Kidney (tissue), 14 donors: ENCODE results near the gene GMEB2. TPM values are rescaled to one million over a fixed set of nuclear protein-coding genes. Genes with fewer than 3 reads are reported as not detected.

Experiments used
- DNase-seq, 5 donors: peaks; one replicate each; pipeline ENCODE4 v3.0.0-alpha.2; 2013 to 2020
- FAIRE-seq: peaks from 2 replicates; lab custom pipeline; 2012; peaks lifted over from hg19 to GRCh38; lab: Jason Lieb, UNC
- H3K27ac ChIP-seq, 2 donors: one replicate each; pipeline ENCODE4 v1.7.0; 2013; ENCODE audit warnings: low read depth in 2 of 2, low read length in 2 of 2, inconsistent platforms in 1 of 2
- H3K27me3 ChIP-seq: one replicate; pipeline ENCODE4 v1.7.1; 2013; ENCODE audit warnings: low read length, inconsistent platforms; ENCODE audit not compliant: control insufficient read depth, insufficient read depth
- H3K36me3 ChIP-seq, 3 donors: one replicate each; pipeline versions ENCODE4 v1.7.0 to v1.7.1; 2013; ENCODE audit warnings: low read length in 3 of 3, control low read depth in 1 of 3, inconsistent platforms in 1 of 3; ENCODE audit not compliant: insufficient read depth in 3 of 3, control insufficient read depth in 2 of 3
- H3K4me1 ChIP-seq, 3 donors: one replicate each; pipeline versions ENCODE4 v1.7.0 to v1.7.1; 2013; ENCODE audit warnings: low read length in 3 of 3, inconsistent platforms in 1 of 3, low read depth in 1 of 3; ENCODE audit not compliant: control insufficient read depth in 2 of 3, insufficient read depth in 2 of 3
- H3K4me3 ChIP-seq, 3 donors: one replicate each; pipeline versions ENCODE4 v1.7.0 to v1.8.1; 2013; ENCODE audit warnings: low read length in 3 of 3, control low read depth in 1 of 3, inconsistent platforms in 1 of 3
- H3K9ac ChIP-seq, 3 donors: one replicate each; pipeline versions ENCODE4 v1.7.0 to v1.7.1; 2013; ENCODE audit warnings: low read length in 3 of 3, control low read depth in 1 of 3, inconsistent platforms in 1 of 3
- H3K9me3 ChIP-seq, 3 donors: one replicate each; pipeline versions ENCODE4 v1.7.0 to v1.7.1; 2013; ENCODE audit warnings: low read length in 3 of 3, control low read depth in 1 of 3, inconsistent platforms in 1 of 3; ENCODE audit not compliant: control insufficient read depth in 2 of 3, insufficient read depth in 1 of 3
- intact Hi-C: fragments of 100-400 bp; cut with DNase I; formaldehyde crosslinking; loops from one replicate; pipeline ENCODE4 v1.11.1; 2022
- polyA plus RNA-seq: library from polyadenylated mRNA; stranded (reverse); fragments of 350-450 nt; fragmentation: Illumina TruSeq; extraction: RNeasy Lipid Tissue Mini Kit (QIAGEN cat#74804); gene quantifications from one replicate; pipeline ENCODE4 v1.2.3, GENCODE V29; 2014; ENCODE audit warnings: low read depth, low replicate concordance; ENCODE audit not compliant: insufficient read depth
- total RNA-seq: library from RNA; stranded (reverse); fragmentation: NEBNext Ultra II Directional; extraction: Animal tissue kit (Norgen Biotek cat#: 25700); gene quantifications from one replicate; pipeline ENCODE4 v1.2.1, GENCODE V29; 2021
- TF ChIP-seq, protein P1 (sequence below): IDR thresholded peaks from 3 replicates; pipeline ENCODE4 v1.5.1; 2012; ENCODE audit warnings: mild to moderate bottlenecking, moderate library complexity, borderline replicate concordance; ENCODE audit not compliant: insufficient read depth; ENCODE audit errors: extremely low read depth
- donor health status: control.
- donor health status: control.
- donor health status: control.
- donor health status: control.
- donor health status: control.
- donor health status: DM: yes; HTN: yes; CAD: no.
- donor health status: Normal renal cell carcinoma (clear cell type).

The GMEB2 gene
- total and polyA plus RNA-seq, 2 donors from 2014 or later = 6.1 to 13.4 TPM

DNA sequence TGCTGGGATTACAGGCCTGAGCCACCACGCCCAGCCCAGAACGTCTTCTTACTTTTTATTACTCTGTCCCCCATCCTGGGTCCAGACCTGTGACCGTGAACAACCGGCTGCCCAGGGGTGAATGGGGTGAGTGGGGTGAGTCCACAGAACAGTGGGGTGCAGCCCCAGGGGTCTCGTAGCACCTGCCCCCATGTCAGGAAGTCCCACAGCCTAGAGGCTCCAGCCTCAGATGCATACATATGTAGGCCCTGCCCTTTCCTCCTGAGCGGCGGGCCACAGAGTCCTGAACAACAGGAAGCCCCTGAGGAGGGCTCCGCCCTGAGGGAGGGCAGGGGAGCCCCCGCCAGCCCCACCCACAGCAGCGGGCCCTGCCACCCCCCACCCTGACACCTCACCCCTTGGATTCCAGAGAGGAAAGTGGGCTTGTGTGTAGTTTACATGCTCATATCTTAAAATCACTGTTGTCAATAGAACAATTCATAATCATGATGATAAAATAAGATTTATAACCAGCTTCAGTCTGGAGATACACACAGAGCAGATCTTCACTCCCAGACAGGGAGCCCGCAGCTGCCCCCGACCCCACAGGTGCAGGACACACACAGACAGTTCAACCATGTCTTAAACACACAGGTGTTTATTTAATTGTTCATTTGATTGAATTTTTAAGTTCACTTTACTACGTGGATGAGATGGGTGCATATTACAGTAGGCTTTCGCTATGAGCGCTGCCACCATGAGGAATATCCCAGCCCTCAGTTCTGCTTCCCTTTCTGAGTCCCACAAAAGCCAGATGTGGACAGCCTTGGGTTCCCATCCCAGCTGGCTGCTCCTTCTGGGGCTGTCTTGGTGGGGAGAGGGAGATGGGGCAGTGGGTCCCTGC, 12.4 kb upstream of the GMEB2 start:
- Histone ChIP-seq H3K27ac (peak overlapping the region in 1 of 2 donors; percentile 47), H3K4me1 (peaks cover 0 to 5% (median 0%) of the 10 kb centered on the region in 3 donors), H3K4me3 (no peak overlapping the region), H3K36me3 (no peaks in the 10 kb centered on the region), H3K9ac (no peak overlapping the region), H3K9me3 (no peaks in the 10 kb centered on the region), H3K27me3 (no peaks in the 10 kb centered on the region)
- DNase-seq (peak in 2 of 5 donors; percentile 50 to 90), FAIRE-seq (no peak)
- TF ChIP-seq, protein P1, sequence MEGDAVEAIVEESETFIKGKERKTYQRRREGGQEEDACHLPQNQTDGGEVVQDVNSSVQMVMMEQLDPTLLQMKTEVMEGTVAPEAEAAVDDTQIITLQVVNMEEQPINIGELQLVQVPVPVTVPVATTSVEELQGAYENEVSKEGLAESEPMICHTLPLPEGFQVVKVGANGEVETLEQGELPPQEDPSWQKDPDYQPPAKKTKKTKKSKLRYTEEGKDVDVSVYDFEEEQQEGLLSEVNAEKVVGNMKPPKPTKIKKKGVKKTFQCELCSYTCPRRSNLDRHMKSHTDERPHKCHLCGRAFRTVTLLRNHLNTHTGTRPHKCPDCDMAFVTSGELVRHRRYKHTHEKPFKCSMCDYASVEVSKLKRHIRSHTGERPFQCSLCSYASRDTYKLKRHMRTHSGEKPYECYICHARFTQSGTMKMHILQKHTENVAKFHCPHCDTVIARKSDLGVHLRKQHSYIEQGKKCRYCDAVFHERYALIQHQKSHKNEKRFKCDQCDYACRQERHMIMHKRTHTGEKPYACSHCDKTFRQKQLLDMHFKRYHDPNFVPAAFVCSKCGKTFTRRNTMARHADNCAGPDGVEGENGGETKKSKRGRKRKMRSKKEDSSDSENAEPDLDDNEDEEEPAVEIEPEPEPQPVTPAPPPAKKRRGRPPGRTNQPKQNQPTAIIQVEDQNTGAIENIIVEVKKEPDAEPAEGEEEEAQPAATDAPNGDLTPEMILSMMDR = no peak
- intact Hi-C loops = no loop called here

DNA sequence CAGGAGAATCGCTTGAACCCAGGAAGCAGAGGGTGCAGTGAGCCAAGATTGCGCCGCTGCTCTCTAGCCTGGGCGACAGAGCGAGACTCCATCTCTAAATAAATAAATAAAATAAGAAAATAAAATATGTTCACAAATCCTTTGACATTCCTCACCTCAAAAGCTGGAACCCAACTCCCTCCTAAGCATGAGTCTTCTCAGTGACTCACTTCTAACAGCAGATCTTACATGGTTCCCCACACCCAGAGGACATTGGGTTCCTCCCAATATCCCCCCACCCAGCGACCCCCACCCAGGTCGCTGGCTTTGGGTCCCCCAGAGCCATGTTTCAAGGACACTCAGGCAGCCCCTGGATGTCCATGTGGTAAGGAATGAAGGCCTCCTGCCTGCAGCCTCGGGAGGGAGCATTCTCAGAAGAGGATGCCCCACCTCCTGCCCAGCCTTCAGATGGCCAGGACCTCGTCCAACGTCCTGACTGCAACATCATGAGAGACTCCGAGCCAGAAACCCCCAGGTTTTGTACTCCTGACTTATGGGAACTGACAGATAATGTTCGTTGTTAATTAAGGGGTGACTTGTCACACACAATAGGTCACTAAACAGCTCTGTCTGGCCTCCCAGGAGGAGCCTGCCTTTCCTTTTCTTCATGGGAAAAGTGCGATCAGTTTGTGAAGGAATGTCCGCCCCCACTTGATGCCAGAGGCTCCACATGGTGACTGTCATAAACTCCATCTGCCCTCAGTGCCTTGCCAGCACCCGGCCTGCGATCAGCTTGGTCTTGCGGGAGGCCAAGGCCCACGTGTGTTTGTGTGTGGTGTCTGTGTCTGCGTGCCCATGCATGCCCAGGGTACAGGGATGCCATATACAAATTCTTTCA, 10.1 kb upstream of the GMEB2 start:
- FAIRE-seq = no peak
- no peak for DNase-seq
- no peaks in the 10 kb centered on the region for H3K4me1 ChIP-seq
- intact Hi-C loops = no loop called here
- no peaks in the 10 kb centered on the region for H3K27me3 ChIP-seq
- no peaks in the 10 kb centered on the region for H3K36me3 ChIP-seq
- H3K27ac ChIP-seq = no peak overlapping the region
- H3K9me3 ChIP-seq = no peaks in the 10 kb centered on the region
- H3K9ac ChIP-seq = no peak overlapping the region
- H3K4me3 ChIP-seq = no peak overlapping the region
- TF ChIP-seq, protein P1 = no peak

DNA sequence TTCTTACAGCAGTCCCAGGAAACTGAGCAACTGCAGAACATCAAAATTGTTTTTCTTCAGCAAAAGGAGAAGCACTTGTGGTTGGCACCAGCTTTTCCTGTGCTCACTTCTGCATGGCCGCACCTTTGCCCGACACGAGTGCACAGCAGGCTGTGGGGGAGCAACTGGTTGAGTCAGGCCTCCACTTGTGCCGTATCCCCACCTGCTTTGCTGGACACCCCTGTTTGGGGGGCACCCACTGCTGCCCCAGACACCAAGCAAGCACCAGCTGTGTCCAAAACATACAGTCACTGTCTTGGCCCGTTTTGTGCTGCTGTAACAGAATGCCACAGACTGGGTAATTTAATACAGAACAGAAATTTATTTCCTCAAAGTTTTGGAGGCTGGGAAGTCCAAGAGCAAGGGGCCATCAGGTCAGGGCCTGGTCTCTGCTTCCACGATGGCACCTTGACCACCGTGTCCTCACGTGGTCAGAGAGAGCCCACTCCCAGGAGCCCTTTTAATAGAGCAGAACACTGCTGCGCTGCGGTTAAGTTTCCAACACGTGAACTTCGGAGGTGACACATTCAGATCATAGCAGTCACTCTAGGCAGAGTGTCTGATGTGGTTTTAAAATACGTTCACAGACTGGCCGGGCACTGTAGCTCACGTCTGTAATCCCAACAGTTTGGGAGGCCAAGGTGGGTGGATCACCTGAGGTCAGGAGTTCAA, 8.7 kb upstream of the GMEB2 start:
- H3K9ac ChIP-seq = no peak overlapping the region
- no peaks in the 10 kb centered on the region for H3K36me3 ChIP-seq
- no peak for FAIRE-seq
- peak in 1 of 5 donors; percentile 79 for DNase-seq
- H3K4me3 ChIP-seq = no peak overlapping the region
- no peaks in the 10 kb centered on the region for H3K27me3 ChIP-seq
- no peaks in the 10 kb centered on the region for H3K9me3 ChIP-seq
- H3K4me1 ChIP-seq = no peaks in the 10 kb centered on the region
- intact Hi-C loops = no loop called here
- no peak overlapping the region for H3K27ac ChIP-seq
- TF ChIP-seq, protein P1 = no peak
